Adrenal gland (tissue), 5 donors: ENCODE measurements around the gene REPS1.

Experiments used
- CTCF ChIP-seq, 6 experiments: fragments of 450-650 bp in 4 of 6; fragments of 200-600 bp in 2 of 6; sonication (generic) in 1 of 6; IDR thresholded peaks; 1 replicate in 5 of 6; 2 replicates in 1 of 6; pipeline versions ENCODE4 v1.5.1 to v1.8.0; 2016 to 2021; ENCODE audit warnings: antibody characterized with exemption in 6 of 6, mild to moderate bottlenecking in 2 of 6, moderate library complexity in 1 of 6
- POLR2A ChIP-seq, 2 donors: fragments of 450-650 bp; IDR thresholded peaks; one replicate each; pipeline ENCODE4 v1.6.1; 2017; ENCODE audit warnings: antibody characterized with exemption in 2 of 2, mild to moderate bottlenecking in 2 of 2, moderate library complexity in 1 of 2
- donor health status: DM: no; HTN: no; CAD: no.

- TF ChIP-seq POLR2A (IDR thresholded peaks at IDR 0.05) (no peak), CTCF (IDR thresholded peaks at IDR 0.05) (no peak)
These were observed 42.7 kb downstream of the REPS1 start for GRCh38 chr6:138945354-138945753.
